Neural cell (in vitro differentiated cells): ENCODE results near the gene SPRR1A.
"Not testable (repeated sequence)": the region's sequence is repeated elsewhere in the genome, so short reads cannot be mapped to it uniquely, and the experiment has no call there.

Source experiments
- CTCF ChIP-seq: fragments of 450-650 bp; IDR thresholded peaks from 2 replicates; pipeline ENCODE4 v1.5.1; 2014; ENCODE audit warnings: antibody characterized with exemption, mild to moderate bottlenecking, moderate library complexity; ENCODE audit not compliant: poor library complexity, severe bottlenecking
- TF ChIP-seq, protein P1 (sequence below): IDR thresholded peaks from 2 replicates; pipeline ENCODE4 v1.6.1; 2012; ENCODE audit warnings: borderline replicate concordance

DNA sequence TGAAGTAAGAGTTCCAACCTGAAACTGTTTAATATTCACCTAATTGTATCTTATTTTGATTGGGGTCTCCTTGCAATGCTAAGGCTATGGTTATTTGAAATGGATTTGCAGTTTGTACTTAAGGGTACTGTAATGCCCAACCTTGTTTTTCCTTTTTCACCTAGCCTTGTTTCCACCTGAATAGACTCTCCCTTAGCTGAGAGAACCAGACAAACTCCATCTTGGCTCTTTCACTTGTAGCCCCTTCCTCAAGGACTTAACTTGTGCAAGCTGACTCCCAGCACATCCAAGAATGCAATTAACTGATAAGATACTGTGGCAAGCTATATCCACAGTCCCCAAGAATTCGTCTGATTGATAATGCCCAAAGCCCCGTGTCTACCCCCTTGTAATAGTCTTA, 37.9 kb downstream of the SPRR1A start:
- TF ChIP-seq, protein P1, sequence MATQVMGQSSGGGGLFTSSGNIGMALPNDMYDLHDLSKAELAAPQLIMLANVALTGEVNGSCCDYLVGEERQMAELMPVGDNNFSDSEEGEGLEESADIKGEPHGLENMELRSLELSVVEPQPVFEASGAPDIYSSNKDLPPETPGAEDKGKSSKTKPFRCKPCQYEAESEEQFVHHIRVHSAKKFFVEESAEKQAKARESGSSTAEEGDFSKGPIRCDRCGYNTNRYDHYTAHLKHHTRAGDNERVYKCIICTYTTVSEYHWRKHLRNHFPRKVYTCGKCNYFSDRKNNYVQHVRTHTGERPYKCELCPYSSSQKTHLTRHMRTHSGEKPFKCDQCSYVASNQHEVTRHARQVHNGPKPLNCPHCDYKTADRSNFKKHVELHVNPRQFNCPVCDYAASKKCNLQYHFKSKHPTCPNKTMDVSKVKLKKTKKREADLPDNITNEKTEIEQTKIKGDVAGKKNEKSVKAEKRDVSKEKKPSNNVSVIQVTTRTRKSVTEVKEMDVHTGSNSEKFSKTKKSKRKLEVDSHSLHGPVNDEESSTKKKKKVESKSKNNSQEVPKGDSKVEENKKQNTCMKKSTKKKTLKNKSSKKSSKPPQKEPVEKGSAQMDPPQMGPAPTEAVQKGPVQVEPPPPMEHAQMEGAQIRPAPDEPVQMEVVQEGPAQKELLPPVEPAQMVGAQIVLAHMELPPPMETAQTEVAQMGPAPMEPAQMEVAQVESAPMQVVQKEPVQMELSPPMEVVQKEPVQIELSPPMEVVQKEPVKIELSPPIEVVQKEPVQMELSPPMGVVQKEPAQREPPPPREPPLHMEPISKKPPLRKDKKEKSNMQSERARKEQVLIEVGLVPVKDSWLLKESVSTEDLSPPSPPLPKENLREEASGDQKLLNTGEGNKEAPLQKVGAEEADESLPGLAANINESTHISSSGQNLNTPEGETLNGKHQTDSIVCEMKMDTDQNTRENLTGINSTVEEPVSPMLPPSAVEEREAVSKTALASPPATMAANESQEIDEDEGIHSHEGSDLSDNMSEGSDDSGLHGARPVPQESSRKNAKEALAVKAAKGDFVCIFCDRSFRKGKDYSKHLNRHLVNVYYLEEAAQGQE, result not testable (repeated sequence)
- not testable (repeated sequence) for TF ChIP-seq CTCF
